Measurements from ENCODE around the gene NPTXR. TPM values are rescaled to one million over a fixed set of nuclear protein-coding genes. Genes with fewer than 3 reads are reported as not detected.

The NPTXR gene
- 0.06 and 0.23 TPM in 2 replicates for total RNA-seq (2014; rRNA removed)
- polyA plus RNA-seq (2012) = 0.38 TPM

DNA sequence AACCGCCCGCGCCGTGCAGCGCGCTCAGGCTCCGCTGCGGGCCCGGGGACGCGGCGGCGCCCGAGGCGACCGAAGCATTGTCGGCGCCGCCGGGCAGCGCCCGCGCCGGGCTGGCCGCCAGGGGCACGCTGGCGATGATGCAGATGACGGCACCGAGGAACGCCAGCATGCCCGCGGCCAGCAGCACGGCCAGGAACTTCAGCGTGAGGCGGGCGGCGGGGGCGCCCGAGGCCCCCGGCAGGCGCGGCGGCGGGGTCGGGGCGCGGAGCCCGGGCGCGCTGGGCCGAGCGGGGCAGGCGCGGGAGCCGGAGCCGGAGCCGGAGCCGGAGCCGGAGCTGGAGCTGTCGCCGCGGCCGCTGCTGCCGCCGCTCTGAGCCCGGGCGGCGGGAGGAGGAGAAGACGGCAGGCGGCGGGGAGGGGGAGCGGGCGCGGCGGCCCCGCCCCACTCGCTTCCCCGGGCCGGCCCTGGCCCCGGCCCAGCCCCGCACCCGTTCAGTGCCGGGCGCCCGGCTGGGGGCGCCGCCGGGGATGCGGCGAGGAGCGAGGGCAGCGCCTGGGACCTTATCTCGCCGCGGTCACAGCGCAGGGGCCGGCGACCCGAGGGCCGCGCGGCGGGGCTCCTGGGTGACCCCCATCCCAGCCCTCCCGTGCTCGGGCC lies at the start of gene NPTXR:
Gene NPTXR (minus strand): TSS at position 372 of the 658 bp plus-strand sequence.
- no peak for DNase-seq (ENCODE audit: low read depth)

GRCh38 chr22:38891256-38891655 lies 47.4 kb upstream of the NPTXR start:
- no peak for DNase-seq (ENCODE audit: low read depth)

DNA sequence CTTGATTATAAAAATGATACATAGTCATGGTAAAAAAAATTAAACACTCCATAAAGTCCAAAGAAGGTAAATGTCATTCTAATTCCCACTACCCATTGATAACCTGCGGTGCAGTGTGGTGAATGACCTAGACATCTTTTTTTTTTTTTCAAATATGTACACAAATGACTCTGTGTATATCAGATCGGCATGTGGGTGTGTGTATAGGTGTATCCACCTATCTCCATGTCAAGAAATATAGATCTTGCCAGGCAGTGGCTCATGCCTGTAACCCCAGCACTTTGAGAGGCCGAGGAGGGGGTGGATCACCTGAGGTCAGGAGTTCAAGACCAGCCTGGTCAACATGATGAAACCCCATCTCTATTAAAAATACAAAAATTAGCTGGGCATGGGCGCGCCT lies 46.5 kb upstream of the NPTXR start:
- DNase-seq (ENCODE audit: low read depth) = no peak

GRCh38 chr22:38886333-38886732 lies 42.5 kb upstream of the NPTXR start:
- DNase-seq (ENCODE audit: low read depth) = no peak

DNA sequence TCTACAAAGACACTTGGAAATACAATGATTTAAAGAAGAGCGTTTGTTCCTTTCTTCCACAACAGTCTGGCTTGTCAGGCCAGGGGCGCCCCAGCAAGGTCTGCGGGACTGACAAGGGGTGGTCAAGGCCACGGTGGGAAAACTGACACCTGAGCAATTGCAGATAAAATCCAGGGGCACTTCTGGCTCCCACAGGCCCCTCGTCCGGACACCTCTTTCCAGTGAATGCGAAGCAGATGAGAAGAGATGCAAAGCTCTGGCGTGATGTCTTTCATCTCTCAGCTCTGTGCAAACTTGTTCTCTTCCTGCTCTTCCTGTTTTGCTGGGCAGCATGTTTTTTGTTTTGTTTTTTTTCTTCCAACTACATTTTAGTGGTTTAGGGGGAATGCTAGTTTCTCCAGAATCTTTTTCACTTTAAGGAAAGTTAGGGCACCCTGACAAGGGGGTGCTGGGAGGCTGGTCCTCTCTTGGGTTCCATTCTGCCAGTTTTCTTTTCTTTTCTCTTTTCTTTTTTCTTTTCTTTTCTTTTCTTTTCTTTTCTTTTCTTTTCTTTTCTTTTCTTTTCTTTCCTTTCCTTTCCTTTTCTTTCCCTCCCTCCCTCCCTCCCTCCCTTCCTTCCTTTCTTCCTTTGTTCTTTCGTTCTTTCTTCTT lies 39.3 kb upstream of the NPTXR start:
- DNase-seq (ENCODE audit: low read depth) = no peak

GRCh38 chr22:38881997-38882879 lies 38.4 kb upstream of the NPTXR start:
- DNase-seq (ENCODE audit: low read depth) = no peak

GRCh38 chr22:38881464-38881871 lies 37.6 kb upstream of the NPTXR start:
- peak; percentile 69 for DNase-seq (ENCODE audit: low read depth)

DNA sequence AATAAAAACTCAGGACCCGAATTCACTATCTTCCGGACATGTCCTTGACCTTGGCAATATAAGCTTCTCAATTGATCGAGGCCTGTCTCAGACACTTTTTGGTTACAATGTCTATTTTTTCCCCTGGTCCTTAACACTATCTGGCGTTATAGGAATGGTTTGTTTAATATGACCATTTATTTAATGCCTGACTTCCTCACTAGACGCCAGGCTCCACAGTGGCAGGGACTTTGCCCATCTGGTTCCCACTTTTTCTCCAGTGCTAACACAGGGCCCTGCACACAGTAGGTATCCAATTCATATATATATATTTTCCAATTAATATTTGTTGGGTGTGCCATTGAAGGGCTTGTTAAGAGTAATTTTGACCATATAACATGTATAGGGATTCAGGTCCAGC lies 36.1 kb upstream of the NPTXR start:
- no peak for DNase-seq (ENCODE audit: low read depth)

GRCh38 chr22:38879108-38879729 lies 35.4 kb upstream of the NPTXR start:
- DNase-seq (ENCODE audit: low read depth) = no peak

DNA sequence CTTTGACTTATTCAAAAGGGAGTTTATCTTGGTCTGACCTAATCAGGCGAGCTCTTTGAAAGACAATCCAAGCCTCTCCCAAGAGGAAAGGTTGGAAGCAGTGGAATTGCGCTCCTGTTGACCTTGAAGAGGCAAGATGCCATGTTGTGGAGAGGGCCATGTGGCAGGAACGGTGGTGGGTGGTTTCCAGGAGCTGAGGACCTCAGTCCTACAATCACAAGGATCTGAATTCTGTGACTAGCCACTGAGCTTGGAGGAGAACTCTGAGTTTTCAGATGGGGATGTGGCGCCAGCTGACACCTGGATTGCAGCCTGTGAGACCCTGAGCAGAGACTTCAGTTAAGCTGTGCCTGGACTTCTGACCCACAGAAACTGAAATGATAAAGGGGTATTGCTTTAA lies 34.2 kb upstream of the NPTXR start:
- DNase-seq (ENCODE audit: low read depth) = no peak

GRCh38 chr22:38874529-38875222 lies 30.8 kb upstream of the NPTXR start:
- DNase-seq (ENCODE audit: low read depth) = no peak

GRCh38 chr22:38873469-38874411 lies 29.9 kb upstream of the NPTXR start:
- DNase-seq (ENCODE audit: low read depth) = no peak

DNA sequence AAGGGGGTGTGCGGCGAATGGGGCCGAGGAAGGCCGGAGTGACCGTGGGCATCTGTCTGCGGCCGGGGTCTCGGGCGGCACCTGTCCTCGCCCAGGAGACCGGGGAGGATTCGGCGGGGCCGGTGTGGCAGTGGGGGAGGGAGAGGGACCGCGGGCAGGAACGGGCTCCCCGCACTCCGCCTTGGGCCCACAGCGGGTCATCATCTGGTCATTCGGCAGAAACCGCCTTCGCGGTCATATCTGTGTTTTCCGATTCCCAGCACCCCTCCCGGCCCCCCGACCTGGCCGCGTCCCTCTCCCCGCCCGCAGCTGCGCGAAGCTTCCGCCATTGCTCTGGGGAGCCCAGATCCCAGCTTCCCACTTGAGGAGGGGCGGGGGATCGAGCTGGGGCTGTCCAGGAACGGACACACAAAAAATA lies 29.0 kb upstream of the NPTXR start:
- DNase-seq (ENCODE audit: low read depth) = no peak

DNA sequence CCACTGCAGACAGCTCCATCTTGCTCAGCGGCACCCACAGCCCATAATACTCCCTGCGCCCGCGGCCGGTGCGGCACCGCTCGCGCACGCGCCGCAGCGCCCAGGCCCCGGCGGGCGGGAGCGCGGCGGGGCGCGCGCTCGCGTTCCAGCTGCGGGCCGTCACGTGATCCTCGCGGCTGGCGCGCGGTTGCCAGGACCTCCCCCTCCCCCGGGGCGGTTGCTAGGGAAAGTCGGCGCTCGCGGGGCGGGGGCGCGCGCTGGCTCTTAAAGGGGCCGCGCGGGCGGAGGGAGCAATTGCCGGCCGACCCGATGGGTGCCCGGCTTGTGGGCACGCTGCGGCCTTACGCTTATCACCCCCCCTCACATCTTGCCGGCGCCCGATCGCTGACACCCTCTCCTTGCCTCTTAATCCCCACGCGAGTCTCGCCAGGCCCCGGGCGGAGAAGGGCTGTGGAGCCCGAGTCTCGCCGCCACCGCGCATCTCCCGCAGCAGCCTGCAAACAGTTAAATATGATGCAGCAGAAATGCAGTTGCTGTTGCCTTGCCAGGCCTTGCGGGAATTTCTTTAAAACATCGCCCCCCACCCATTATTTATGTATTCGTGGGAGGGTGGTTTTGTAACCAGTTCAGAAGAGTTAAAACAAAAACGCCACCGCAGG lies 28.5 kb upstream of the NPTXR start, which contains the start of gene CBX6:
Gene CBX6 (minus strand): TSS at position 45 of the 659 bp plus-strand sequence. CDS start 26 bp downstream, at position 19.
- peak; percentile 87 for DNase-seq (ENCODE audit: low read depth)

DNA sequence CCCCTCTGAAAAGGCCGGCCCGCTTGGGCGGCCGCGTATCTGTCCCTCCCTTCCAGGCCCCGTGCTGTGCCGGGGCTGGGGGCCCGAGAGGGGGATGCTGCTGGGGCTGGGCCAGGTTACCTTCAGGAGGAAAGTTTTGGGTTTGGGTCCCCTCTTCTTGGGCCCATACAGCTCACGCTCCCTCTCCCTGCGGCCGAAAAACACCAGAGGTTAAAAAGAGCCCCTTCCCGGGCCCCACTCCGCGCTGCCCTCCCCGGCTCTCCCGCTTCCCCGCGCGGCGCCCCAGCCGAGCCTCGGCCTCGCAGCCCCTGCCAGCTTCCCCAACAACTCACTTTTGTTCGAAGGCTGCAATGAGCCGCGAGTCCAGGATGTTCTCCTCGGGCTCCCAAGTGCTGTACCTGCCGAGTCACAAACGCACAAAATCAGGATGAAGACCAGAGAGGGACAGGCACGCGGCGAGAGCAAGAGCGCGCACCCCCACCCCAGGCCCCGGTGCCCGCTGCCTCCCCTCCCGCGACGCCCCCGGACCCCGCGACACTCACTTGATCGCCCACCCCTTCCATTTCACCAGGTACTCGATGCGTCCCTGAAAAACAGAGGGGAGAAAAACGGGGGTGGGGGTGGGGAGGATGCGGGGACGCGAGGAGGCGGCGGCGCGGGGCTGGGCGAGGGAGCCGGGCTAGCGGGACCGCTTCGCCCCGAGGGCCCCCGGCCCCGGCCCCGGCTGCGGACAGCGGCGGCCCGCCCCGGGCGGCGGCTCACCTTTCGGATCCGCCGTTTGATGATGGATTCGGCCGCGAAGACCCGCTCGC lies 27.7 kb upstream of the NPTXR start:
- no peak for DNase-seq (ENCODE audit: low read depth)

- no peak for DNase-seq (ENCODE audit: low read depth)
These were observed 27.0 kb upstream of the NPTXR start for GRCh38 chr22:38870791-38871359.

GRCh38 chr22:38870312-38870741 lies 26.5 kb upstream of the NPTXR start:
- DNase-seq (ENCODE audit: low read depth) = peak; percentile 77

- DNase-seq (ENCODE audit: low read depth) = no peak
These were observed 25.8 kb upstream of the NPTXR start for GRCh38 chr22:38869663-38870062.
